ENCODE data around the gene ZNF808.
"Not testable (repeated sequence)": the region's sequence is repeated elsewhere in the genome, so short reads cannot be mapped to it uniquely, and the experiment has no call there.

Gene ZNF808

GRCh38 chr19:52498571-52498970 is 28.9 kb upstream of the ZNF808 start:
- no peak for DNase-seq (ENCODE audit: low read depth in 2 of 2)
- TF ChIP-seq, protein P1, sequence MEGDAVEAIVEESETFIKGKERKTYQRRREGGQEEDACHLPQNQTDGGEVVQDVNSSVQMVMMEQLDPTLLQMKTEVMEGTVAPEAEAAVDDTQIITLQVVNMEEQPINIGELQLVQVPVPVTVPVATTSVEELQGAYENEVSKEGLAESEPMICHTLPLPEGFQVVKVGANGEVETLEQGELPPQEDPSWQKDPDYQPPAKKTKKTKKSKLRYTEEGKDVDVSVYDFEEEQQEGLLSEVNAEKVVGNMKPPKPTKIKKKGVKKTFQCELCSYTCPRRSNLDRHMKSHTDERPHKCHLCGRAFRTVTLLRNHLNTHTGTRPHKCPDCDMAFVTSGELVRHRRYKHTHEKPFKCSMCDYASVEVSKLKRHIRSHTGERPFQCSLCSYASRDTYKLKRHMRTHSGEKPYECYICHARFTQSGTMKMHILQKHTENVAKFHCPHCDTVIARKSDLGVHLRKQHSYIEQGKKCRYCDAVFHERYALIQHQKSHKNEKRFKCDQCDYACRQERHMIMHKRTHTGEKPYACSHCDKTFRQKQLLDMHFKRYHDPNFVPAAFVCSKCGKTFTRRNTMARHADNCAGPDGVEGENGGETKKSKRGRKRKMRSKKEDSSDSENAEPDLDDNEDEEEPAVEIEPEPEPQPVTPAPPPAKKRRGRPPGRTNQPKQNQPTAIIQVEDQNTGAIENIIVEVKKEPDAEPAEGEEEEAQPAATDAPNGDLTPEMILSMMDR (IDR thresholded peaks at IDR 0.05; ENCODE audit: low read depth, low read length), result no peak
- no peak overlapping the region for H3K4me3 ChIP-seq (replicated peaks in 1 of 2; ENCODE audit: low read depth in 2 of 2, low read length in 2 of 2)

GRCh38 chr19:52500474-52500873 is 27.0 kb upstream of the ZNF808 start:
- H3K4me3 ChIP-seq (replicated peaks in 1 of 2; ENCODE audit: low read depth in 2 of 2, low read length in 2 of 2); DNase-seq (ENCODE audit: low read depth in 2 of 2): not testable (repeated sequence)

DNA sequence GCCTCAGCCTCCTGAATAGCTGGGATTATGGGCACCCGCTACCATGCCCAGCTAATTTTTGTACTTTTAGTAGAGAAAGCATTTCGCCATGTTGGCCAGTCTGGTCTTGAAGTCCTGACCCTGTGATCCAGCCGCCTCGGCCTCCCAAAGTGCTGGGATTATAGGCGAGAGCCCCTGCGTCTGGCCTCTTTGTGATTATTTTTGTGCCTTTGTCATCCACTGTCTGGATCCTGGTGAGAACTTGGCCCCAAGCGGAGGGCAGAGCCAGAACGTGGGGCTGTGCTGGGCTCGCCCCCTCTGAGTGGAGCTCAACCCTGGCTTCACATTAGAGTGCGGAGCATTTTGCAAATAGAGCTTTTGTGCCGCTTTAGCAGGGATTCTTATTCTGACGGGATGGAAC is 26.5 kb upstream of the ZNF808 start:
- H3K4me3 ChIP-seq (replicated peaks in 1 of 2; ENCODE audit: low read depth in 2 of 2, low read length in 2 of 2), result not testable (repeated sequence)

GRCh38 chr19:52507266-52507665 is 20.2 kb upstream of the ZNF808 start:
- H3K4me3 ChIP-seq (replicated peaks in 1 of 2; ENCODE audit: low read depth in 2 of 2, low read length in 2 of 2), result no peak overlapping the region
- DNase-seq (ENCODE audit: low read depth in 2 of 2), result no peak
- TF ChIP-seq, protein P1 (IDR thresholded peaks at IDR 0.05; ENCODE audit: low read depth, low read length), result no peak

More for the DNA sequence above, 26.5 kb upstream of the ZNF808 start:
- not testable (repeated sequence) for DNase-seq (ENCODE audit: low read depth in 2 of 2)

DNA sequence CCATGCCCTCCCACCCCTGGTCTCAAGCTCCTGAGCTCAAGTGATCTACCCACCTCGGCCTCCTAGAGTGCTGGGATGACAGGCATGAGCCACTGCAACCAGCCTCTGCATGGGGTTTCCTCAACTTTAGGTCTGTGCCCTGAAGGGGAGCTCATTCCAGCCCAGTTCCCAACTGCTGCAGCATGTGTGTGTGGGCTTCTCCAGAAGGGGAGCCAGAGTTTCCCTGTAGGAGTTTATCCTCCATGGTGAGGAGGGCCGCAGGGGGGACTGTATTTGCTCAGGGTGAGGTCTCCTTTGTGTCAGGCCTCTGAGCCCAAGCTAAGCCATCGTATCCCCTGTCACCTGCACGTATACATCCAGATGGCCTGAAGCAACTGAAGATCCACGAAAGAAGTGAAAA is 11.3 kb upstream of the ZNF808 start:
- H3K4me3 ChIP-seq (replicated peaks in 1 of 2; ENCODE audit: low read depth in 2 of 2, low read length in 2 of 2), result no peak overlapping the region
- no peak for DNase-seq (ENCODE audit: low read depth in 2 of 2)
- TF ChIP-seq, protein P1 (IDR thresholded peaks at IDR 0.05; ENCODE audit: low read depth, low read length), result no peak

DNA sequence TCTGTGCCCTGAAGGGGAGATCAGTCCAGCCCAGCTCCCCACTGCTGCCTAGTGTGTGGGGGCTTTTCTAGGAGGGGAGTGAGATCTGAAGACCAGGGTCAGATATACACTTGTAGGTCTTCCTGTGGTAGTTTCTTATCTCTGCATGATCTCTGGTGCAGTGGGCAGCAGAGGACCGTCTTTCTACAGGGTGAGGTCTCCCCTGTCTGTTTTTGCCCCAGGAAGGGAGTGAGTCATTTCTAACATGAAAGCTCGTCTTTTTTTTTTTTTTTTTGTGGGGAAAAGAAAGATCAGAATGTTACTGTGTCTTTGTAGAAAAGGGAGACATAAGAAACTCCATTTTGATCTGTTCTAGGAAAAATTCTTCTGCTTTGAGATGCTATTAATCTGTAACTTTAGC is 8.8 kb upstream of the ZNF808 start:
- H3K4me3 ChIP-seq (replicated peaks in 1 of 2; ENCODE audit: low read depth in 2 of 2, low read length in 2 of 2), result no peak overlapping the region
- TF ChIP-seq, protein P1 (IDR thresholded peaks at IDR 0.05; ENCODE audit: low read depth, low read length), result no peak
- no peak for DNase-seq (ENCODE audit: low read depth in 2 of 2)

DNA sequence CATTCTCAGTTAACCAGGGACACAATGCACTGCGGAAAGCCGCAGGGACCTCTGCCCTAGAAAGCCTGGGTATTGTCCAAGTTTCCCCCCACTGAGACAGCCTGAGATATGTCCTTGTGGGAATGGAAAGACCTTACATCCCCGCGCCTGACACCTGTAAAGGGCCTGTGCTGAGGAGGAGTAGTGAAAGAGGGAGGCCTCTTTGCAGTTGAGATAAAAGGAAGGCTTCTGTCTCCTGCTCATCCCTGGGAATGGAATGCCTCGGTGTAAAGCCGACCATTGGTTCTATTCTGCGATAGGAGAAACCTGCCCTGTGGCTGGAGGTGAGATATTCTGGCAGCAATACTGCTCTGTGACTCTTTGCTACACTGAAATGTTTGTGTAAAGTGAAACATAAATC is 8.3 kb upstream of the ZNF808 start:
- H3K4me3 ChIP-seq (replicated peaks in 1 of 2; ENCODE audit: low read depth in 2 of 2, low read length in 2 of 2); DNase-seq (ENCODE audit: low read depth in 2 of 2): not testable (repeated sequence)

GRCh38 chr19:52520013-52520412 is 7.5 kb upstream of the ZNF808 start:
- TF ChIP-seq, protein P1 (IDR thresholded peaks at IDR 0.05; ENCODE audit: low read depth, low read length), result no peak
- DNase-seq (ENCODE audit: low read depth in 2 of 2), result no peak
- H3K4me3 ChIP-seq (replicated peaks in 1 of 2; ENCODE audit: low read depth in 2 of 2, low read length in 2 of 2), result no peak overlapping the region

- TF ChIP-seq, protein P1 (IDR thresholded peaks at IDR 0.05; ENCODE audit: low read depth, low read length), result no peak
- no peak overlapping the region for H3K4me3 ChIP-seq (replicated peaks in 1 of 2; ENCODE audit: low read depth in 2 of 2, low read length in 2 of 2)
- no peak for DNase-seq (ENCODE audit: low read depth in 2 of 2)
Measured at GRCh38 chr19:52522551-52522950, 4.9 kb upstream of the ZNF808 start.
